A549 (cell line): ENCODE data around the gene USP9X. TPM values are rescaled to one million over a fixed set of nuclear protein-coding genes. Genes with fewer than 3 reads are reported as not detected.

Source experiments
- ATAC-seq, 2 experiments: fragments of 200-7000 bp in 1 of 2; fragments of >200 bp in 1 of 2; cut with Nextera tagmentation in 1 of 2; cut with Tn5 transposase in 1 of 2; 3 replicates each; pipeline versions ENCODE4 v1.8.0 to v1.9.1; 2018 to 2020; ENCODE audit warnings: mild to moderate bottlenecking in 1 of 2, moderate library complexity in 1 of 2
- CTCF ChIA-PET: fragments of 300-600 bp; sonication (Branson Sonifier 250); formaldehyde crosslinking; extraction: SDS; loops from one replicate; lab custom pipeline; 2021; ENCODE audit warnings: antibody characterized with exemption, inconsistent platforms; lab: Yijun Ruan, JAX
- POLR2A ChIA-PET: fragments of 350-600 bp; formaldehyde crosslinking; extraction: SDS; loops from one replicate; lab custom pipeline; 2021; ENCODE audit warnings: antibody characterized with exemption, inconsistent platforms; lab: Yijun Ruan, JAX
- DNase-seq, 2 experiments: peaks; one replicate each; pipeline versions ENCODE4 v3.0.0 to v3.0.0-alpha.2; 2011 to 2016; ENCODE audit warnings: low read depth in 1 of 2, low spot score in 1 of 2
- FAIRE-seq: peaks from 2 replicates; lab custom pipeline; 2011; peaks lifted over from hg19 to GRCh38; lab: Jason Lieb, UNC
- H3K27ac ChIP-seq, 2 experiments: fragments of >200 bp; sonication (Bioruptor Twin); formaldehyde crosslinking; 3 replicates each; pipeline ENCODE4 v1.5.1; 2016 to 2017
- H3K4me1 ChIP-seq: fragments of >200 bp; sonication (Bioruptor Twin); formaldehyde crosslinking; 3 replicates; pipeline ENCODE4 v1.6.1; 2016
- H3K4me2 ChIP-seq: fragments of >200 bp; sonication (Bioruptor Twin); formaldehyde crosslinking; 3 replicates; pipeline ENCODE4 v1.6.1; 2016
- H3K4me3 ChIP-seq: fragments of >200 bp; sonication (Bioruptor Twin); formaldehyde crosslinking; 3 replicates; pipeline ENCODE4 v1.5.1; 2016
- H3K9me3 ChIP-seq: fragments of >200 bp; sonication (Bioruptor Twin); formaldehyde crosslinking; 3 replicates; pipeline ENCODE4 v1.6.1; 2016
- CBX2 ChIP-seq: fragments of 200-600 bp; sonication (generic); IDR thresholded peaks from 2 replicates; pipeline ENCODE4 v1.6.1; 2016; ENCODE audit warnings: low read depth, mild to moderate bottlenecking, borderline replicate concordance
- CHD4 ChIP-seq: fragments of 200-600 bp; sonication (generic); IDR thresholded peaks from 2 replicates; pipeline ENCODE4 v1.6.1; 2016; ENCODE audit warnings: antibody characterized with exemption, mild to moderate bottlenecking, borderline replicate concordance
- E2F6 ChIP-seq: IDR thresholded peaks from 2 replicates; pipeline ENCODE4 v1.6.1; 2012; ENCODE audit warnings: low read depth, borderline replicate concordance
- ELK1 ChIP-seq: fragments of 150-350 bp; IDR thresholded peaks from 2 replicates; pipeline ENCODE4 v1.6.1; 2014; ENCODE audit warnings: low read depth, mild to moderate bottlenecking, low read length
- FOSB ChIP-seq: fragments of 250-450 bp; sonication (Bioruptor Pico); IDR thresholded peaks from 2 replicates; pipeline ENCODE4 v1.5.0; 2020; ENCODE audit warnings: mild to moderate bottlenecking, moderate library complexity
- FOXS1 ChIP-seq: fragments of 250-450 bp; sonication (Bioruptor Pico); IDR thresholded peaks from 2 replicates; pipeline ENCODE4 v1.5.0; 2020; ENCODE audit warnings: mild to moderate bottlenecking, moderate library complexity
- JUN ChIP-seq, 2 experiments: fragments of >200 bp; sonication (Bioruptor Twin); formaldehyde crosslinking; IDR thresholded peaks; 2 replicates in 1 of 2; 3 replicates in 1 of 2; pipeline ENCODE4 v1.6.1; 2016 to 2017
- KDM1A ChIP-seq: fragments of 200-600 bp; sonication (generic); IDR thresholded peaks from 2 replicates; pipeline ENCODE4 v1.6.1; 2016; ENCODE audit warnings: low read depth, mild to moderate bottlenecking
- MAZ ChIP-seq: fragments of 150-350 bp; IDR thresholded peaks from 2 replicates; pipeline ENCODE4 v1.6.1; 2014; ENCODE audit warnings: antibody characterized with exemption, low read depth, low read length, borderline replicate concordance
- MYC ChIP-seq: IDR thresholded peaks from 2 replicates; pipeline ENCODE4 v1.6.1; 2012; ENCODE audit warnings: mild to moderate bottlenecking, inconsistent platforms, low read length, improper control_type of control experiment, borderline replicate concordance
- NPAS2 ChIP-seq: fragments of 250-450 bp; sonication (Bioruptor Pico); IDR thresholded peaks from 2 replicates; pipeline ENCODE4 v1.8.0; 2022; ENCODE audit warnings: mild to moderate bottlenecking, moderate library complexity, borderline replicate concordance
- RAD21 ChIP-seq, 2 experiments: fragments of >200 bp in 1 of 2; sonication (Bioruptor Twin) in 1 of 2; formaldehyde crosslinking in 1 of 2; IDR thresholded peaks in 1 of 2; conservative IDR thresholded peaks in 1 of 2; 2 replicates in 1 of 2; 3 replicates in 1 of 2; pipeline ENCODE4 v1.6.1; 2012 to 2018; ENCODE audit warnings: inconsistent platforms in 1 of 2
- RARB ChIP-seq: fragments of 250-450 bp; sonication (Bioruptor Pico); IDR thresholded peaks from 2 replicates; pipeline ENCODE4 v1.8.0; 2021; ENCODE audit warnings: mild to moderate bottlenecking, moderate library complexity
- RFX5 ChIP-seq: fragments of 450-650 bp; IDR thresholded peaks from 2 replicates; pipeline ENCODE4 v1.7.1; 2014; ENCODE audit warnings: antibody characterized with exemption, mild to moderate bottlenecking, moderate library complexity
- RNF2 ChIP-seq: fragments of 200-600 bp; sonication (generic); IDR thresholded peaks from 2 replicates; pipeline ENCODE4 v1.6.1; 2016; ENCODE audit warnings: low read depth, mild to moderate bottlenecking, antibody characterized with exemption, moderate library complexity, borderline replicate concordance
- SMC3 ChIP-seq: fragments of >200 bp; sonication (Bioruptor Twin); formaldehyde crosslinking; IDR thresholded peaks from 3 replicates; pipeline ENCODE4 v1.6.1; 2018; ENCODE audit warnings: inconsistent platforms
- SREBF2 ChIP-seq: fragments of 450-650 bp; IDR thresholded peaks from 2 replicates; pipeline ENCODE4 v1.6.1; 2014; ENCODE audit warnings: mild to moderate bottlenecking, moderate library complexity
- USF2 ChIP-seq: fragments of 450-650 bp; IDR thresholded peaks from 2 replicates; pipeline ENCODE4 v1.6.1; 2014; ENCODE audit warnings: antibody characterized with exemption
- ZFP36 ChIP-seq: fragments of 450-650 bp; IDR thresholded peaks from 2 replicates; pipeline ENCODE4 v1.6.1; 2014; ENCODE audit warnings: borderline replicate concordance; ENCODE audit not compliant: partially characterized antibody
- polyA plus RNA-seq, 4 experiments: library from polyadenylated mRNA; depleted of rRNA in 3 of 4; stranded (reverse); fragments of >200 nt; fragmentation: RNase III in 1 of 4; extraction: RNeasy Plus Mini Kit Qiagen cat#74134 plus additional on column Dnase treatment in 1 of 4; gene quantifications; 2 replicates in 3 of 4; 3 replicates in 1 of 4; pipeline ENCODE4 v1.2.3, GENCODE V29; 2011 to 2017
- TF ChIP-seq, protein P1 (sequence below): fragments of 200-600 bp; sonication (generic); IDR thresholded peaks from 2 replicates; pipeline ENCODE4 v1.6.1; 2016; ENCODE audit warnings: antibody characterized with exemption, mild to moderate bottlenecking, moderate library complexity
- TF ChIP-seq, protein P2 (sequence below): fragments of 250-450 bp; sonication (Bioruptor Pico); IDR thresholded peaks from 2 replicates; pipeline ENCODE4 v1.5.0; 2021; ENCODE audit warnings: mild to moderate bottlenecking, moderate library complexity, borderline replicate concordance
- TF ChIP-seq, protein P3 (sequence below): IDR thresholded peaks from 2 replicates; pipeline ENCODE4 v1.6.1; 2012
- TF ChIP-seq, protein P4 (sequence below): fragments of >200 bp; sonication (Bioruptor Twin); formaldehyde crosslinking; IDR thresholded peaks from 3 replicates; pipeline ENCODE4 v1.5.1; 2016

USP9X gene
- polyA plus RNA-seq, 2 of the 4 experiments (the other 2 are of a cell fraction) = 30.7 to 70.4 TPM

DNA sequence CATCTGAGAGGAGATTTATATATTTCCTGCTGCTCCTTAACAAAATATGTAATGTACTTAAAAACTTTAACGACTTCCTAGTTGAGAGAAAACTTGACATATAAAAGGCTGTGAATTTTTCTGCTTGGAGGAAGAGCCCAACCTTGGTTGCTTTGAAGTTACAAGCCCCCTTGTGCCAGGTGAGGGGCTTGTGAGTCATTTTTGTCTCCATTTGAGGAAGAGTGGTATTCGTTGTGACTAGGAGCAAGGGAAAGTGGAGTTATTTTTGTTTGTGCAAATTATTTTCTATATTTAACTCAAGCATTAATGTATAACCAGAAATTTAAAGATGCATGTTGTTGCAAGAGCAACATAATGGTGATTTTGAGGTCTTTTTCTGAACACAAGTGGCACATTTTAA is 149.7 kb downstream of the USP9X start (continued):
- TF ChIP-seq KDM1A (no peak), FOXS1 (CRISPR knock-in tag) (no peak), RFX5 (no peak), ELK1 (no peak), FOSB (CRISPR knock-in tag) (no peak), SMC3 (no peak), MAZ (no peak)
- TF ChIP-seq, protein P1, sequence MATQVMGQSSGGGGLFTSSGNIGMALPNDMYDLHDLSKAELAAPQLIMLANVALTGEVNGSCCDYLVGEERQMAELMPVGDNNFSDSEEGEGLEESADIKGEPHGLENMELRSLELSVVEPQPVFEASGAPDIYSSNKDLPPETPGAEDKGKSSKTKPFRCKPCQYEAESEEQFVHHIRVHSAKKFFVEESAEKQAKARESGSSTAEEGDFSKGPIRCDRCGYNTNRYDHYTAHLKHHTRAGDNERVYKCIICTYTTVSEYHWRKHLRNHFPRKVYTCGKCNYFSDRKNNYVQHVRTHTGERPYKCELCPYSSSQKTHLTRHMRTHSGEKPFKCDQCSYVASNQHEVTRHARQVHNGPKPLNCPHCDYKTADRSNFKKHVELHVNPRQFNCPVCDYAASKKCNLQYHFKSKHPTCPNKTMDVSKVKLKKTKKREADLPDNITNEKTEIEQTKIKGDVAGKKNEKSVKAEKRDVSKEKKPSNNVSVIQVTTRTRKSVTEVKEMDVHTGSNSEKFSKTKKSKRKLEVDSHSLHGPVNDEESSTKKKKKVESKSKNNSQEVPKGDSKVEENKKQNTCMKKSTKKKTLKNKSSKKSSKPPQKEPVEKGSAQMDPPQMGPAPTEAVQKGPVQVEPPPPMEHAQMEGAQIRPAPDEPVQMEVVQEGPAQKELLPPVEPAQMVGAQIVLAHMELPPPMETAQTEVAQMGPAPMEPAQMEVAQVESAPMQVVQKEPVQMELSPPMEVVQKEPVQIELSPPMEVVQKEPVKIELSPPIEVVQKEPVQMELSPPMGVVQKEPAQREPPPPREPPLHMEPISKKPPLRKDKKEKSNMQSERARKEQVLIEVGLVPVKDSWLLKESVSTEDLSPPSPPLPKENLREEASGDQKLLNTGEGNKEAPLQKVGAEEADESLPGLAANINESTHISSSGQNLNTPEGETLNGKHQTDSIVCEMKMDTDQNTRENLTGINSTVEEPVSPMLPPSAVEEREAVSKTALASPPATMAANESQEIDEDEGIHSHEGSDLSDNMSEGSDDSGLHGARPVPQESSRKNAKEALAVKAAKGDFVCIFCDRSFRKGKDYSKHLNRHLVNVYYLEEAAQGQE = no peak

- H3K9me3 ChIP-seq = no peaks in the 10 kb centered on the region
- H3K4me3 ChIP-seq = no peak overlapping the region
- FAIRE-seq (peak; percentile 28), DNase-seq (no peak), ATAC-seq (no peak)
- ChIA-PET POLR2A (no interaction called here), CTCF (interaction anchor here (1.9 kb wide), 1 partner anchor 56 kb away, joined by 7 read pairs; no protein-coding TSS in a partner anchor)
- TF ChIP-seq SREBF2 = no peak
- TF ChIP-seq, protein P2, sequence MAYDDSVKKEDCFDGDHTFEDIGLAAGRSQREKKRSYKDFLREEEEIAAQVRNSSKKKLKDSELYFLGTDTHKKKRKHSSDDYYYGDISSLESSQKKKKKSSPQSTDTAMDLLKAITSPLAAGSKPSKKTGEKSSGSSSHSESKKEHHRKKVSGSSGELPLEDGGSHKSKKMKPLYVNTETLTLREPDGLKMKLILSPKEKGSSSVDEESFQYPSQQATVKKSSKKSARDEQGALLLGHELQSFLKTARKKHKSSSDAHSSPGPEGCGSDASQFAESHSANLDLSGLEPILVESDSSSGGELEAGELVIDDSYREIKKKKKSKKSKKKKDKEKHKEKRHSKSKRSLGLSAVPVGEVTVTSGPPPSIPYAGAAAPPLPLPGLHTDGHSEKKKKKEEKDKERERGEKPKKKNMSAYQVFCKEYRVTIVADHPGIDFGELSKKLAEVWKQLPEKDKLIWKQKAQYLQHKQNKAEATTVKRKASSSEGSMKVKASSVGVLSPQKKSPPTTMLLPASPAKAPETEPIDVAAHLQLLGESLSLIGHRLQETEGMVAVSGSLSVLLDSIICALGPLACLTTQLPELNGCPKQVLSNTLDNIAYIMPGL (CRISPR knock-in tag) = no peak
- TF ChIP-seq ELK1 = no peak
- TF ChIP-seq NPAS2 (CRISPR knock-in tag) = no peak
- TF ChIP-seq MYC = no peak
- no peak for TF ChIP-seq USF2
- TF ChIP-seq JUN (IDR thresholded peaks at IDR 0.05) = no peak
- TF ChIP-seq E2F6 = no peak
- TF ChIP-seq, protein P3, sequence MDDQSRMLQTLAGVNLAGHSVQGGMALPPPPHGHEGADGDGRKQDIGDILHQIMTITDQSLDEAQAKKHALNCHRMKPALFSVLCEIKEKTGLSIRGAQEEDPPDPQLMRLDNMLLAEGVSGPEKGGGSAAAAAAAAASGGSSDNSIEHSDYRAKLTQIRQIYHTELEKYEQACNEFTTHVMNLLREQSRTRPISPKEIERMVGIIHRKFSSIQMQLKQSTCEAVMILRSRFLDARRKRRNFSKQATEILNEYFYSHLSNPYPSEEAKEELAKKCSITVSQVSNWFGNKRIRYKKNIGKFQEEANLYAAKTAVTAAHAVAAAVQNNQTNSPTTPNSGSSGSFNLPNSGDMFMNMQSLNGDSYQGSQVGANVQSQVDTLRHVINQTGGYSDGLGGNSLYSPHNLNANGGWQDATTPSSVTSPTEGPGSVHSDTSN = no peak
- TF ChIP-seq ZFP36 = no peak
- TF ChIP-seq RARB (CRISPR knock-in tag) = no peak
- no peak for TF ChIP-seq CHD4
- TF ChIP-seq RAD21 (conservative IDR thresholded peaks at IDR 0.05 in 1 of 2, IDR thresholded peaks at IDR 0.05 in 1 of 2) = no peak
- TF ChIP-seq RNF2 = no peak
- TF ChIP-seq, protein P4, sequence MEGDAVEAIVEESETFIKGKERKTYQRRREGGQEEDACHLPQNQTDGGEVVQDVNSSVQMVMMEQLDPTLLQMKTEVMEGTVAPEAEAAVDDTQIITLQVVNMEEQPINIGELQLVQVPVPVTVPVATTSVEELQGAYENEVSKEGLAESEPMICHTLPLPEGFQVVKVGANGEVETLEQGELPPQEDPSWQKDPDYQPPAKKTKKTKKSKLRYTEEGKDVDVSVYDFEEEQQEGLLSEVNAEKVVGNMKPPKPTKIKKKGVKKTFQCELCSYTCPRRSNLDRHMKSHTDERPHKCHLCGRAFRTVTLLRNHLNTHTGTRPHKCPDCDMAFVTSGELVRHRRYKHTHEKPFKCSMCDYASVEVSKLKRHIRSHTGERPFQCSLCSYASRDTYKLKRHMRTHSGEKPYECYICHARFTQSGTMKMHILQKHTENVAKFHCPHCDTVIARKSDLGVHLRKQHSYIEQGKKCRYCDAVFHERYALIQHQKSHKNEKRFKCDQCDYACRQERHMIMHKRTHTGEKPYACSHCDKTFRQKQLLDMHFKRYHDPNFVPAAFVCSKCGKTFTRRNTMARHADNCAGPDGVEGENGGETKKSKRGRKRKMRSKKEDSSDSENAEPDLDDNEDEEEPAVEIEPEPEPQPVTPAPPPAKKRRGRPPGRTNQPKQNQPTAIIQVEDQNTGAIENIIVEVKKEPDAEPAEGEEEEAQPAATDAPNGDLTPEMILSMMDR = no peak
- no peak for TF ChIP-seq CBX2
- H3K27ac ChIP-seq = no peak overlapping the region
- no peak overlapping the region for H3K4me2 ChIP-seq
- peaks cover 5% of the 10 kb centered on the region; the same call in 2 of the 3 replicates for H3K4me1 ChIP-seq
Measured at GRCh38 chrX:41236629-41237028, 151.4 kb downstream of the USP9X start.
